Measurements from ENCODE around the gene HEMGN. TPM values are rescaled to one million over a fixed set of nuclear protein-coding genes. Genes with fewer than 3 reads are reported as not detected.

HEMGN gene
- total and polyA plus RNA-seq, 7 experiments from 2014 or later: 1.3 to 14.2 (median 4.2) TPM

GRCh38 chr9:97905228-97905627 is 32.7 kb downstream of the HEMGN start:
- peaks cover 0 to 14% (median 2%) of the 10 kb centered on the region in 3 experiments for H3K36me3 ChIP-seq (ENCODE audit: control insufficient read depth in 2 of 3, insufficient read depth in 3 of 3, low read length in 3 of 3)
- Mint-ChIP-seq H3K4me3 (peak overlapping the region; percentile 73 to 98 (median 85)), H3K4me1 (peaks cover 62 to 94% (median 87%) of the 10 kb centered on the region in 7 donors), H3K27me3 (no peaks in the 10 kb centered on the region), H3K9me3 (peaks cover 0 to 6% (median 0%) of the 10 kb centered on the region in 11 donors), H3K36me3 (peaks cover 8 to 37% (median 19%) of the 10 kb centered on the region in 5 donors), H3K27ac (peak overlapping the region; percentile 92 to 100 (median 98))
- peaks cover 77 to 86% of the 10 kb centered on the region in 2 donors for H3K4me1 ChIP-seq (ENCODE audit: control insufficient read depth in 2 of 2, insufficient read depth in 2 of 2, low read length in 2 of 2)
- intact Hi-C loops (cut with micrococcal nuclease): loop anchor here (1.0 to 5.0 kb wide), 8 partner anchors 13 to 352 kb away; partner anchors contain the start of genes TRMO (in 2 of the 2), ANP32B (in 1 of the 2), CORO2A (in 1 of the 2) and NCBP1 (in 1 of the 2)
- H3K27me3 ChIP-seq (ENCODE audit: control insufficient read depth in 2 of 2, insufficient read depth in 2 of 2, low read length in 2 of 2): no peaks in the 10 kb centered on the region
- H3K4me3 ChIP-seq (ENCODE audit: low read length): peak overlapping the region; percentile 51
- POLR2A ChIA-PET: interaction anchor here (0.5 to 19.7 kb wide), 22 partner anchors 9 to 1954 kb away, joined by 3 to 715 read pairs (median 4); partner anchors contain the start of genes ANP32B, NCBP1, TBC1D2 and TRIM14
- DNase-seq: peak in 8 of 9 donors; percentile 43 to 89 (median 86)
- H3K9me3 ChIP-seq (ENCODE audit: control insufficient read depth in 2 of 3, low read length in 3 of 3): no peaks in the 10 kb centered on the region
- CTCF ChIA-PET: interaction anchor here (0.8 to 8.6 kb wide), 9 partner anchors 9 to 281 kb away, joined by 3 to 131 read pairs (median 6); partner anchors contain the start of genes ANP32B and TRMO
- H3K27ac ChIP-seq (ENCODE audit: low read depth, low read length): peak overlapping the region; percentile 95
- peak; percentile 78 for ATAC-seq

GRCh38 chr9:97904725-97905124 is 33.2 kb downstream of the HEMGN start:
- POLR2A ChIA-PET: interaction anchor here (0.6 to 19.7 kb wide), 20 partner anchors 9 to 355 kb away, joined by 3 to 715 read pairs (median 5); partner anchors contain the start of genes ANP32B, NCBP1, TBC1D2 and TRIM14
- Histone ChIP-seq H3K36me3 (ENCODE audit: control insufficient read depth in 2 of 3, insufficient read depth in 3 of 3, low read length in 3 of 3) (peaks cover 0 to 14% (median 0%) of the 10 kb centered on the region in 3 experiments), H3K4me3 (ENCODE audit: low read length) (peak overlapping the region; percentile 51), H3K9me3 (ENCODE audit: control insufficient read depth in 2 of 3, low read length in 3 of 3) (no peaks in the 10 kb centered on the region), H3K27me3 (ENCODE audit: control insufficient read depth in 2 of 2, insufficient read depth in 2 of 2, low read length in 2 of 2) (no peaks in the 10 kb centered on the region), H3K4me1 (ENCODE audit: control insufficient read depth in 2 of 2, insufficient read depth in 2 of 2, low read length in 2 of 2) (peaks cover 72 to 83% of the 10 kb centered on the region in 2 donors), H3K27ac (ENCODE audit: low read depth, low read length) (peak overlapping the region; percentile 95)
- DNase-seq: peak in 8 of 9 donors; percentile 37 to 77 (median 72)
- H3K27me3 Mint-ChIP-seq: no peaks in the 10 kb centered on the region
- intact Hi-C loops (cut with micrococcal nuclease): loop anchor here (1.0 to 5.0 kb wide), 12 partner anchors 8 to 353 kb away; partner anchors contain the start of genes TRMO (in 2 of the 2), ANP32B (in 1 of the 2), CORO2A (in 1 of the 2) and FOXE1 (in 1 of the 2)
- H3K36me3 Mint-ChIP-seq: peaks cover 3 to 32% (median 15%) of the 10 kb centered on the region in 5 donors
- peak overlapping the region; percentile 89 to 99 (median 97) for H3K27ac Mint-ChIP-seq
- peak; percentile 62 for ATAC-seq
- H3K4me3 Mint-ChIP-seq: peak overlapping the region; percentile 73 to 98 (median 85)
- CTCF ChIA-PET: interaction anchor here (1.1 to 8.6 kb wide), 7 partner anchors 9 to 196 kb away, joined by 3 to 131 read pairs (median 8); partner anchors contain the start of genes ANP32B and TRMO
- peaks cover 0 to 6% (median 0%) of the 10 kb centered on the region in 11 donors for H3K9me3 Mint-ChIP-seq
- H3K4me1 Mint-ChIP-seq: peaks cover 60 to 94% (median 87%) of the 10 kb centered on the region in 7 donors

GRCh38 chr9:97903177-97903576 is 34.8 kb downstream of the HEMGN start:
- Histone ChIP-seq H3K9me3 (ENCODE audit: control insufficient read depth in 2 of 3, low read length in 3 of 3) (no peaks in the 10 kb centered on the region), H3K27ac (ENCODE audit: low read depth, low read length) (peak overlapping the region; percentile 95), H3K36me3 (ENCODE audit: control insufficient read depth in 2 of 3, insufficient read depth in 3 of 3, low read length in 3 of 3) (peaks cover 0 to 7% (median 0%) of the 10 kb centered on the region in 3 experiments), H3K27me3 (ENCODE audit: control insufficient read depth in 2 of 2, insufficient read depth in 2 of 2, low read length in 2 of 2) (no peaks in the 10 kb centered on the region), H3K4me3 (ENCODE audit: low read length) (no peak overlapping the region), H3K4me1 (ENCODE audit: control insufficient read depth in 2 of 2, insufficient read depth in 2 of 2, low read length in 2 of 2) (peaks cover 64 to 69% of the 10 kb centered on the region in 2 donors)
- intact Hi-C loops (cut with micrococcal nuclease): loop anchor here (5.0 kb wide), 3 partner anchors 51 to 206 kb away; partner anchors contain the start of genes FOXE1 (in 1 of the 2) and XPA (in 1 of the 2)
- ChIA-PET CTCF (interaction anchor here (0.6 to 8.6 kb wide), 7 partner anchors 14 to 198 kb away, joined by 4 to 131 read pairs (median 6); partner anchors contain the start of gene TRMO), POLR2A (interaction anchor here (0.6 to 19.7 kb wide), 4 partner anchors 12 to 174 kb away, joined by 3 to 715 read pairs (median 14); partner anchors contain the start of gene TRMO)
- peaks cover 0 to 6% (median 0%) of the 10 kb centered on the region in 11 donors for H3K9me3 Mint-ChIP-seq
- H3K4me3 Mint-ChIP-seq: peak overlapping the region in 9 of 10 donors; percentile 29 to 73 (median 60)
- H3K27me3 Mint-ChIP-seq: no peaks in the 10 kb centered on the region
- DNase-seq (no peak), ATAC-seq (no peak)
- peaks cover 0 to 24% (median 10%) of the 10 kb centered on the region in 5 donors for H3K36me3 Mint-ChIP-seq
- peak overlapping the region; percentile 15 to 99 (median 90) for H3K27ac Mint-ChIP-seq
- H3K4me1 Mint-ChIP-seq: peaks cover 53 to 82% (median 75%) of the 10 kb centered on the region in 7 donors

- H3K27me3 ChIP-seq (ENCODE audit: control insufficient read depth in 2 of 2, insufficient read depth in 2 of 2, low read length in 2 of 2): no peaks in the 10 kb centered on the region
- peaks cover 0 to 7% (median 0%) of the 10 kb centered on the region in 3 experiments for H3K36me3 ChIP-seq (ENCODE audit: control insufficient read depth in 2 of 3, insufficient read depth in 3 of 3, low read length in 3 of 3)
- peak overlapping the region in 8 of 9 donors; percentile 81 to 99 (median 94) for H3K27ac Mint-ChIP-seq
- intact Hi-C loops (cut with micrococcal nuclease): loop anchor here (1.0 to 5.0 kb wide), 5 partner anchors 11 to 204 kb away; partner anchors contain the start of genes FOXE1 (in 1 of the 2) and XPA (in 1 of the 2)
- H3K4me1 Mint-ChIP-seq: peaks cover 39 to 73% (median 69%) of the 10 kb centered on the region in 7 donors
- no peaks in the 10 kb centered on the region for H3K9me3 ChIP-seq (ENCODE audit: control insufficient read depth in 2 of 3, low read length in 3 of 3)
- ChIA-PET POLR2A (interaction anchor here (0.6 to 19.7 kb wide), 7 partner anchors 8 to 356 kb away, joined by 3 to 715 read pairs (median 4); partner anchors contain the start of gene TRMO), CTCF (interaction anchor here (0.6 to 8.6 kb wide), 11 partner anchors 9 to 302 kb away, joined by 3 to 131 read pairs (median 3); partner anchors contain the start of gene TRMO)
- ATAC-seq (peak; percentile 36), DNase-seq (peak in 4 of 9 donors; percentile 27 to 43 (median 40))
- H3K36me3 Mint-ChIP-seq: peaks cover 0 to 13% (median 12%) of the 10 kb centered on the region in 5 donors
- H3K4me3 ChIP-seq (ENCODE audit: low read length): no peak overlapping the region
- no peaks in the 10 kb centered on the region for H3K27me3 Mint-ChIP-seq
- peak overlapping the region in 8 of 10 donors; percentile 3 to 74 (median 32) for H3K4me3 Mint-ChIP-seq
- peaks cover 45 to 55% of the 10 kb centered on the region in 2 donors for H3K4me1 ChIP-seq (ENCODE audit: control insufficient read depth in 2 of 2, insufficient read depth in 2 of 2, low read length in 2 of 2)
- peak overlapping the region; percentile 52 for H3K27ac ChIP-seq (ENCODE audit: low read depth, low read length)
- H3K9me3 Mint-ChIP-seq: peaks cover 0 to 3% (median 0%) of the 10 kb centered on the region in 11 donors
Observed at GRCh38 chr9:97900738-97901565, 37.0 kb downstream of the HEMGN start.

GRCh38 chr9:97900103-97900737 is 37.8 kb downstream of the HEMGN start:
- H3K4me3 ChIP-seq (ENCODE audit: low read length): no peak overlapping the region
- no peaks in the 10 kb centered on the region for H3K9me3 ChIP-seq (ENCODE audit: control insufficient read depth in 2 of 3, low read length in 3 of 3)
- Mint-ChIP-seq H3K27me3 (no peaks in the 10 kb centered on the region), H3K36me3 (peaks cover 0 to 20% (median 16%) of the 10 kb centered on the region in 5 donors), H3K4me3 (peak overlapping the region in 2 of 10 donors; percentile 16 to 73), H3K27ac (peak overlapping the region in 8 of 9 donors; percentile 81 to 99 (median 94)), H3K4me1 (peaks cover 36 to 74% (median 70%) of the 10 kb centered on the region in 7 donors), H3K9me3 (peaks cover 0 to 2% (median 0%) of the 10 kb centered on the region in 11 donors)
- peak overlapping the region; percentile 52 for H3K27ac ChIP-seq (ENCODE audit: low read depth, low read length)
- POLR2A ChIA-PET: interaction anchor here (0.6 to 19.7 kb wide), 7 partner anchors 9 to 356 kb away, joined by 3 to 715 read pairs (median 3); partner anchors contain the start of gene TRMO
- peaks cover 0 to 7% (median 0%) of the 10 kb centered on the region in 3 experiments for H3K36me3 ChIP-seq (ENCODE audit: control insufficient read depth in 2 of 3, insufficient read depth in 3 of 3, low read length in 3 of 3)
- ATAC-seq (no peak), DNase-seq (no peak)
- intact Hi-C loops (cut with micrococcal nuclease): loop anchor here (5.0 kb wide), 3 partner anchors 48 to 203 kb away; partner anchors contain the start of genes FOXE1 (in 1 of the 2) and XPA (in 1 of the 2)
- H3K4me1 ChIP-seq (ENCODE audit: control insufficient read depth in 2 of 2, insufficient read depth in 2 of 2, low read length in 2 of 2): peaks cover 38 to 54% of the 10 kb centered on the region in 2 donors
- no peaks in the 10 kb centered on the region for H3K27me3 ChIP-seq (ENCODE audit: control insufficient read depth in 2 of 2, insufficient read depth in 2 of 2, low read length in 2 of 2)
- CTCF ChIA-PET: interaction anchor here (0.5 to 8.6 kb wide), 7 partner anchors 11 to 181 kb away, joined by 3 to 131 read pairs (median 3); partner anchors contain the start of gene TRMO
